OCI-LY1 (cell line): ENCODE results near the gene PPM1D.

Experiments
- H2AFZ ChIP-seq: fragments of 200-600 bp; sonication (generic), shearing (Covaris generic); 2 replicates; pipeline ENCODE4 v1.6.0; 2014; ENCODE audit warnings: antibody characterized with exemption, mild to moderate bottlenecking, low read length
- H3F3A ChIP-seq: fragments of 200-600 bp; sonication (generic), shearing (Covaris generic); 2 replicates; pipeline ENCODE4 v1.6.0; 2014; ENCODE audit warnings: mild to moderate bottlenecking, antibody characterized with exemption, low read length, moderate library complexity; ENCODE audit not compliant: insufficient read depth
- H3K27ac ChIP-seq: fragments of 200-600 bp; sonication (generic); 2 replicates; pipeline ENCODE4 v1.5.1; 2014; ENCODE audit warnings: low read length, mixed run types, mild to moderate bottlenecking, low read depth; ENCODE audit not compliant: poor library complexity, severe bottlenecking
- H3K27me3 ChIP-seq: fragments of 200-600 bp; sonication (generic); 2 replicates; pipeline ENCODE4 v1.6.0; 2014; ENCODE audit warnings: antibody characterized with exemption, mild to moderate bottlenecking, low read length, moderate library complexity; ENCODE audit not compliant: insufficient read depth
- H3K36me3 ChIP-seq: fragments of 200-600 bp; sonication (generic); 2 replicates; pipeline ENCODE4 v1.6.1; 2014; ENCODE audit warnings: mild to moderate bottlenecking, antibody characterized with exemption, low read length, moderate library complexity, mixed read lengths; ENCODE audit not compliant: insufficient read depth
- H3K4me1 ChIP-seq: fragments of 200-600 bp; sonication (generic); 2 replicates; pipeline ENCODE4 v1.5.1; 2014; ENCODE audit warnings: mild to moderate bottlenecking, low read length, moderate library complexity; ENCODE audit not compliant: insufficient read depth, severe bottlenecking
- H3K4me2 ChIP-seq: fragments of 200-600 bp; sonication (generic), shearing (Covaris generic); 2 replicates; pipeline ENCODE4 v1.6.1; 2014; ENCODE audit warnings: low read length
- H3K4me3 ChIP-seq: fragments of 200-600 bp; sonication (generic); 2 replicates; pipeline ENCODE4 v1.5.1; 2014; ENCODE audit warnings: low read length, low read depth, mild to moderate bottlenecking, mixed read lengths; ENCODE audit not compliant: poor library complexity, severe bottlenecking
- H3K79me2 ChIP-seq: fragments of 200-600 bp; shearing (Covaris generic); 2 replicates; pipeline ENCODE4 v1.6.1; 2016; ENCODE audit warnings: mixed run types, low read length, mixed read lengths; ENCODE audit not compliant: insufficient read depth
- H3K9ac ChIP-seq: fragments of 200-600 bp; sonication (generic), shearing (Covaris generic); 2 replicates; pipeline ENCODE4 v1.6.1; 2014; ENCODE audit warnings: mild to moderate bottlenecking, low read length, mixed read lengths
- H3K9me2 ChIP-seq: fragments of 200-600 bp; sonication (generic), shearing (Covaris generic); 2 replicates; pipeline ENCODE4 v1.6.1; 2014; ENCODE audit warnings: low read depth, mild to moderate bottlenecking, low read length, mixed read lengths
- H3K9me3 ChIP-seq: fragments of 200-600 bp; shearing (Covaris generic); 2 replicates; pipeline ENCODE4 v1.6.1; 2014; ENCODE audit warnings: low read length, mixed read lengths
- H4K20me1 ChIP-seq: fragments of 200-600 bp; sonication (generic), shearing (Covaris generic); 2 replicates; pipeline ENCODE4 v1.6.0; 2016; ENCODE audit warnings: mild to moderate bottlenecking, low read length; ENCODE audit not compliant: insufficient read depth
- CTCF ChIP-seq: fragments of 200-600 bp; sonication (generic), shearing (Covaris generic); IDR thresholded peaks from 2 replicates; pipeline ENCODE4 v1.5.1; 2017; ENCODE audit warnings: mild to moderate bottlenecking, antibody characterized with exemption, low read length, moderate library complexity, mixed read lengths
- EZH2 ChIP-seq: fragments of 200-600 bp; sonication (generic), shearing (Covaris generic); IDR thresholded peaks from 2 replicates; pipeline ENCODE4 v1.8.0; 2017; ENCODE audit warnings: borderline replicate concordance, mixed run types, mild to moderate bottlenecking, antibody characterized with exemption, low read length, moderate library complexity, mixed read lengths

PPM1D gene

GRCh38 chr17:60618854-60619526, 19.0 kb downstream of the PPM1D start:
- H3K4me3 ChIP-seq: no peak overlapping the region
- no peak overlapping the region for H2AFZ ChIP-seq
- H3K79me2 ChIP-seq: peaks cover 63% of the 10 kb centered on the region
- H3K4me1 ChIP-seq: no peaks in the 10 kb centered on the region
- H3K27ac ChIP-seq: no peak overlapping the region
- H3K9ac ChIP-seq: no peak overlapping the region
- no peaks in the 10 kb centered on the region for H3K9me2 ChIP-seq
- H3K27me3 ChIP-seq: no peaks in the 10 kb centered on the region
- no peaks in the 10 kb centered on the region for H4K20me1 ChIP-seq
- H3K36me3 ChIP-seq: peaks cover 5% of the 10 kb centered on the region
- no peak overlapping the region for H3K4me2 ChIP-seq
- TF ChIP-seq EZH2 (no peak), CTCF (no peak)
- H3K9me3 ChIP-seq: no peaks in the 10 kb centered on the region
- no peaks in the 10 kb centered on the region for H3F3A ChIP-seq

GRCh38 chr17:60622961-60623360, 23.0 kb downstream of the PPM1D start:
- Histone ChIP-seq H3K4me1 (no peaks in the 10 kb centered on the region), H3K4me2 (no peak overlapping the region), H4K20me1 (no peaks in the 10 kb centered on the region), H3K79me2 (peaks cover 50% of the 10 kb centered on the region), H3K9me3 (no peaks in the 10 kb centered on the region), H2AFZ (no peak overlapping the region), H3K9me2 (no peaks in the 10 kb centered on the region), H3F3A (no peaks in the 10 kb centered on the region), H3K9ac (no peak overlapping the region), H3K4me3 (no peak overlapping the region), H3K27ac (no peak overlapping the region), H3K36me3 (peaks cover 13% of the 10 kb centered on the region; the same call in 1 of the 2 replicates), H3K27me3 (no peaks in the 10 kb centered on the region)
- no peak for TF ChIP-seq CTCF
- no peak for TF ChIP-seq EZH2

GRCh38 chr17:60623415-60623814, 23.4 kb downstream of the PPM1D start:
- Histone ChIP-seq H3K27ac (no peak overlapping the region), H3K9ac (no peak overlapping the region), H3K9me2 (no peaks in the 10 kb centered on the region), H3K4me3 (no peak overlapping the region), H4K20me1 (no peaks in the 10 kb centered on the region), H3K4me2 (no peak overlapping the region), H3K27me3 (no peaks in the 10 kb centered on the region), H3K79me2 (peaks cover 46% of the 10 kb centered on the region), H3K36me3 (peaks cover 13% of the 10 kb centered on the region; the same call in 1 of the 2 replicates), H2AFZ (no peak overlapping the region), H3K4me1 (no peaks in the 10 kb centered on the region), H3F3A (no peaks in the 10 kb centered on the region), H3K9me3 (no peaks in the 10 kb centered on the region)
- no peak for TF ChIP-seq EZH2
- no peak for TF ChIP-seq CTCF
